Measurements from ENCODE around the gene NELFB. TPM values are rescaled to one million over a fixed set of nuclear protein-coding genes. Genes with fewer than 3 reads are reported as not detected.

NELFB gene
- 10 to 100 TPM; 33.2 to 37.8 TPM for total RNA-seq
- total RNA-seq: 42.2 to 79.1 reads per million in 2 donors

- Mint-ChIP-seq H3K27me3 (no peaks in the 10 kb centered on the region), H3K4me1 (peaks cover 10% of the 10 kb centered on the region), H3K4me3 (peak within 1 kb of the TSS; percentile 88), H3K36me3 (ENCODE audit: low read depth) (no peaks in the 10 kb centered on the region), H3K27ac (peak within 1 kb of the TSS; percentile 56)
- no peaks in the 10 kb centered on the region for H3K9me3 ChIP-seq (ENCODE audit: control insufficient read depth, low read length, poor library complexity, severe bottlenecking)
- peak; percentile 96 to 99 (median 98) for DNase-seq
- ATAC-seq: peak; percentile 94
Measured at GRCh38 chr9:137254624-137255447, at the start of gene NELFB. TSS of gene NELFB (plus strand) at chr9:137255327.

- H3K4me3 Mint-ChIP-seq: peak overlapping the region; percentile 91
- DNase-seq (no peak), ATAC-seq (no peak)
- peak overlapping the region; percentile 93 for H3K27ac Mint-ChIP-seq
- no peaks in the 10 kb centered on the region for H3K9me3 ChIP-seq (ENCODE audit: control insufficient read depth, low read length, poor library complexity, severe bottlenecking)
- H3K36me3 Mint-ChIP-seq (ENCODE audit: low read depth): peaks cover 5% of the 10 kb centered on the region
- H3K27me3 Mint-ChIP-seq: no peaks in the 10 kb centered on the region
- peaks cover 29% of the 10 kb centered on the region for H3K4me1 Mint-ChIP-seq
Measured at GRCh38 chr9:137206602-137207001, 48.5 kb upstream of the NELFB start.

GRCh38 chr9:137211532-137211931 is 43.6 kb upstream of the NELFB start:
- H3K36me3 Mint-ChIP-seq (ENCODE audit: low read depth): peaks cover 5% of the 10 kb centered on the region
- H3K4me1 Mint-ChIP-seq: peaks cover 12% of the 10 kb centered on the region
- ATAC-seq (no peak), DNase-seq (no peak)
- H3K4me3 Mint-ChIP-seq: no peak overlapping the region
- H3K9me3 ChIP-seq (ENCODE audit: control insufficient read depth, low read length, poor library complexity, severe bottlenecking): no peaks in the 10 kb centered on the region
- no peaks in the 10 kb centered on the region for H3K27me3 Mint-ChIP-seq
- H3K27ac Mint-ChIP-seq: peak overlapping the region; percentile 68

GRCh38 chr9:137212520-137212919 is 42.6 kb upstream of the NELFB start:
- H3K4me1 Mint-ChIP-seq: peaks cover 2% of the 10 kb centered on the region
- no peaks in the 10 kb centered on the region for H3K9me3 ChIP-seq (ENCODE audit: control insufficient read depth, low read length, poor library complexity, severe bottlenecking)
- no peaks in the 10 kb centered on the region for H3K27me3 Mint-ChIP-seq
- no peak overlapping the region for H3K4me3 Mint-ChIP-seq
- no peak overlapping the region for H3K27ac Mint-ChIP-seq
- H3K36me3 Mint-ChIP-seq (ENCODE audit: low read depth): peaks cover under 1% of the 10 kb centered on the region
- ATAC-seq (no peak), DNase-seq (no peak)

- Mint-ChIP-seq H3K27me3 (no peaks in the 10 kb centered on the region), H3K4me1 (peaks cover 1% of the 10 kb centered on the region), H3K4me3 (no peak overlapping the region), H3K36me3 (ENCODE audit: low read depth) (no peaks in the 10 kb centered on the region), H3K27ac (no peak overlapping the region)
- DNase-seq (no peak), ATAC-seq (no peak)
- no peaks in the 10 kb centered on the region for H3K9me3 ChIP-seq (ENCODE audit: control insufficient read depth, low read length, poor library complexity, severe bottlenecking)
Measured at GRCh38 chr9:137213160-137214060, 41.7 kb upstream of the NELFB start.

GRCh38 chr9:137214620-137215019 is 40.5 kb upstream of the NELFB start:
- Mint-ChIP-seq H3K4me1 (no peaks in the 10 kb centered on the region), H3K36me3 (ENCODE audit: low read depth) (no peaks in the 10 kb centered on the region), H3K4me3 (no peak overlapping the region), H3K27me3 (no peaks in the 10 kb centered on the region), H3K27ac (no peak overlapping the region)
- no peak for ATAC-seq
- no peak for DNase-seq
- H3K9me3 ChIP-seq (ENCODE audit: control insufficient read depth, low read length, poor library complexity, severe bottlenecking): no peaks in the 10 kb centered on the region

GRCh38 chr9:137215196-137215986 is 39.7 kb upstream of the NELFB start:
- no peak for ATAC-seq
- H3K27me3 Mint-ChIP-seq: no peaks in the 10 kb centered on the region
- H3K36me3 Mint-ChIP-seq (ENCODE audit: low read depth): no peaks in the 10 kb centered on the region
- no peaks in the 10 kb centered on the region for H3K9me3 ChIP-seq (ENCODE audit: control insufficient read depth, low read length, poor library complexity, severe bottlenecking)
- H3K4me1 Mint-ChIP-seq: no peaks in the 10 kb centered on the region
- DNase-seq: no peak
- no peak overlapping the region for H3K27ac Mint-ChIP-seq
- no peak overlapping the region for H3K4me3 Mint-ChIP-seq

GRCh38 chr9:137216188-137216965 is 38.8 kb upstream of the NELFB start:
- no peaks in the 10 kb centered on the region for H3K4me1 Mint-ChIP-seq
- ATAC-seq (no peak), DNase-seq (no peak)
- no peaks in the 10 kb centered on the region for H3K27me3 Mint-ChIP-seq
- H3K9me3 ChIP-seq (ENCODE audit: control insufficient read depth, low read length, poor library complexity, severe bottlenecking): no peaks in the 10 kb centered on the region
- H3K36me3 Mint-ChIP-seq (ENCODE audit: low read depth): no peaks in the 10 kb centered on the region
- no peak overlapping the region for H3K27ac Mint-ChIP-seq
- H3K4me3 Mint-ChIP-seq: no peak overlapping the region

GRCh38 chr9:137217276-137218211 is 37.6 kb upstream of the NELFB start:
- no peak overlapping the region for H3K27ac Mint-ChIP-seq
- H3K9me3 ChIP-seq (ENCODE audit: control insufficient read depth, low read length, poor library complexity, severe bottlenecking): no peaks in the 10 kb centered on the region
- no peaks in the 10 kb centered on the region for H3K36me3 Mint-ChIP-seq (ENCODE audit: low read depth)
- DNase-seq (no peak), ATAC-seq (no peak)
- H3K4me3 Mint-ChIP-seq: peak overlapping the region; percentile 25
- H3K27me3 Mint-ChIP-seq: no peaks in the 10 kb centered on the region
- no peaks in the 10 kb centered on the region for H3K4me1 Mint-ChIP-seq

- Mint-ChIP-seq H3K4me3 (no peak overlapping the region), H3K27ac (no peak overlapping the region), H3K36me3 (ENCODE audit: low read depth) (no peaks in the 10 kb centered on the region), H3K4me1 (peaks cover 2% of the 10 kb centered on the region), H3K27me3 (no peaks in the 10 kb centered on the region)
- ATAC-seq (no peak), DNase-seq (no peak)
- no peaks in the 10 kb centered on the region for H3K9me3 ChIP-seq (ENCODE audit: control insufficient read depth, low read length, poor library complexity, severe bottlenecking)
Measured at GRCh38 chr9:137218212-137218753, 36.8 kb upstream of the NELFB start.

- ATAC-seq (no peak), DNase-seq (no peak)
- no peak overlapping the region for H3K27ac Mint-ChIP-seq
- H3K9me3 ChIP-seq (ENCODE audit: control insufficient read depth, low read length, poor library complexity, severe bottlenecking): no peaks in the 10 kb centered on the region
- no peak overlapping the region for H3K4me3 Mint-ChIP-seq
- no peaks in the 10 kb centered on the region for H3K27me3 Mint-ChIP-seq
- peaks cover 2% of the 10 kb centered on the region for H3K4me1 Mint-ChIP-seq
- no peaks in the 10 kb centered on the region for H3K36me3 Mint-ChIP-seq (ENCODE audit: low read depth)
Measured at GRCh38 chr9:137218754-137219271, 36.3 kb upstream of the NELFB start.
